H54 (cell line): ENCODE results near the gene CADPS.

ENCODE experiments used
- DNase-seq: peaks from one replicate; pipeline ENCODE4 v3.0.0; 2011; ENCODE audit warnings: low spot score, mixed read lengths; ENCODE audit not compliant: insufficient read length
- FAIRE-seq: peaks from 3 replicates; lab custom pipeline; 2011; peaks lifted over from hg19 to GRCh38; lab: Jason Lieb, UNC
- POLR2A ChIP-seq: IDR thresholded peaks from 2 replicates; pipeline ENCODE4 v1.6.1; 2011; ENCODE audit warnings: low read depth, mild to moderate bottlenecking, low read length

CADPS gene

GRCh38 chr3:62503516-62503915, 371.7 kb downstream of the CADPS start:
- DNase-seq, result no peak
- no peak for TF ChIP-seq POLR2A
- no peak for FAIRE-seq

DNA sequence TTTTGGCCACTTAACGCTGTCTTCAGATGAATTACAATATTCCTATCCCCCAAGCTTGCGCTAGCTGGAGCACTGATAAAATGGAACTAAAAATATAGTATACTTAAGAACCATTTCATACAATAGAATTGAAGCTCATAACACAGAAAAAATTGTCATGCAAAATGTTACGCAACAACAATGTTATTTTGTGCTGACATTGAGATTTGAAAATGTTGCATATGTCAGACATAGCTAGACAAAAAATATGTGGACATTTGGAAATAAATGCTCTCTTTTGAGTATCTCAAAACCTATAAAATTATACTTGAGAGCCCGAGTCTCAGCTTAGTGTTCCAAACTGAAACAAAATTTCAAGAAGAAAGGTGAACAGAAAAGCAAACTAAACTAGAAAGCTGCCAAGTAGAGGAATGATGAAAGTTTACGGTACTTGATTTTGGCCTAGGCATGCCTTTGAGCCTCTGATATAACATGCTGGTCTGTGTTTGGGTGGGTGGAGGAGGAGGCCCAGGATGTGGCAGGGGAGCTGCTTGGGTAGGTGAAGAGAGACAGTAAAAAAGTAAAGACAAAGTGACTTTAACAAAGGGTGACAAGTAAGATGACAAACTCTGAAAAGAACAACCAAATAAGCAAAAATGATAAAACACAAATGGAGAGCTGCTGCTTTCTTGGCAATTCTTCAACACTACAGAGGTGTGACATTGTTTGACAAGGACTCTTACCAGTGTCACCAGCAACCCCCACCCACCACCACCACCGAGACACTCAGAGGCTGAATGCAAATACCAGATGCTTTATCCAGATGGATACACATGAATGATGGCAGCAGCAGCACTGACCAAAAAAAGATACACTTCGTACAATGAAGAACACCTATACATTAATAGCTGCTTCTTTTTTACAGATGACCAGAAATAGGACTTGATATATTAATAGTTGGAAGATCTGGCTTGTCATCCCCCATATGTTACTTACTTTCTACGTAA, 372.6 kb downstream of the CADPS start:
- no peak for TF ChIP-seq POLR2A
- DNase-seq, result no peak

DNA sequence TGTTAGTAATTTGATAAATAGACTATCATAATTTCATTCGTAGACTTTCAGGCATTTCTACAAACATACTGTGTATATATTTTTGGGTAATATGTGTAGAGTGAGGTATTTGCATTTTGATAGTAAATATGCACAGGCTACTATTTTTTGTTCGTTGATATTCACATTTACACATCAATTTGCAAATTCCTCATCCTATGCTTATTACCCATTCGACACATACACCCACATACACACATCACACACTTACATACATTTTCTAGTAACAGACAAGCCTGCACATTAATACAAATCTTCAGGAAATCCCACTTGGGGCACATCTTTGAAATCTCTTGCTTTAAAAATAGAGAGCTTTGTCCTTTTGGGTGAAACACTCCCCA, 373.9 kb downstream of the CADPS start:
- no peak for TF ChIP-seq POLR2A
- DNase-seq, result no peak
- no peak for FAIRE-seq

More for the DNA sequence above, 372.6 kb downstream of the CADPS start:
- FAIRE-seq, result no peak

DNA sequence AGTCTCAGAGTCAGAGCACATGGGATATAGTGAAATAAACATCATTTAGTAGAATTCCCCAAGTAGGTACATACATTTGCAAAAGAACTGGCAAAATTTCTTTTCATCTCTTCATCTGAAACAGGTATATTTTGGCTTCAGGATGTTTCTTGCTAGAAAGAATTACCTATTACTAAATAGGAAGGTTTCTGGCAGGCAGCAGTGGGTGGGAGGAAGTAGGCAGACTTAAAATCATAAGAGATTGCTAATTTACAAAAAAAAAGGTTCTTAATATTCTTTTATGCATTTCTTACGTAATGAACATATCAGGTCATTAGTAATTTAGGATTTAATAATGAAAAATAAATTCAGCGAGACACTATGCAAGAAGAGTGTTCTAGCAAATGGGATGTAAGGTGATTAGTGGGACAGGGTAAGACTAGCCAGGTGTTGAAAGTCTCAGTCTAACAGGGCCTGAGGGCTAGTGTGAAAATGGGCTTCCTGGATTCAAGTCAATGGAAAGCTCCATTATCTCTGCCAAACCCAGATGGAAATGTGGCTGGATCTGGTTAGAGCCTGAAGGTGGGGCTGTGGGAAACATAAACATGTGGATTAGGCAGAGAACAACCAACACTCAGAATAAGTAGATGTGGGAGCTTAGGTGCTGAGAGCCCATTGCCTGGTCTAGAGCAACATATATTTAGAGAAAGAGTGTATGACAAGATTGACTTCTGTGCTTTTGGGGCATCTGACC, 374.5 kb downstream of the CADPS start:
- FAIRE-seq, result no peak
- DNase-seq, result no peak
- no peak for TF ChIP-seq POLR2A

DNA sequence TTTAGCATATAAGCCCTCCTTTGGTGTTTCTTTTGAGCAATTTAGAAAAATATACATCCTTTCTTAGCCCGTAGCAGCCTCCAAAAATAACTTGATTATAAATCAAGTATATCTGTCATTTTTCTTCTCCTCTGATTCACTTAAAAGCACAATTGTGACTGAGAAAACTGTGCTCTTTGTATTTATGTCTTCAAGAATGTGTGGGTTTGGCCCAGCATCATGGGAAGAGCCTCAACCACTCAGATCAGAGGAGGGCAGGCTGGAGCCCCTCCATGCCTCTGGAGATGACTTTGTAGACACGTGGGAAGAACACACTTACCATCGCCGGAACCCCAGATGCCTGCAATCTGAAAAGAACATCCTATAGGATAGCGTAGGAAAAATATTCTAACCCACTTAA, 378.1 kb downstream of the CADPS start:
- FAIRE-seq (no peak), DNase-seq (no peak)
- no peak for TF ChIP-seq POLR2A

DNA sequence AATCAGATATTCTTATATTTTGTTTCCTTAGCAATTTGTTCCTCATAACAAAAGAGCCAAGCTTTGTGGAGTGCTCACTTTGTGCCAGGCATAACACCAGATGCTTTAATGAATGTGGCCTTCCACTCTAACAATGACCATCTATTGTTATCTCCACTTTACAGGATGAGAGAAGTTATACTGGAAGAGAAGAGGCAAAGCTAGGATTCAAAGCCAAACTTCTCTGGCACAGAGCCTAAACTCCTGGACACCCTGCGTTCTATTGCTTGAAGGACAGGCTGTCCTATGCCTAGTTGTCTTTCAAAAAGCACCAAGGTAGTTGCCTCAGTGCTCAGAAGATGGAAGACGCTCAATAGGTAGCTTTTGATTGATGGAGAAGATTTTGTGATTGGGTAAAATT, 378.7 kb downstream of the CADPS start:
- FAIRE-seq (no peak), DNase-seq (no peak)
- TF ChIP-seq POLR2A, result no peak

DNA sequence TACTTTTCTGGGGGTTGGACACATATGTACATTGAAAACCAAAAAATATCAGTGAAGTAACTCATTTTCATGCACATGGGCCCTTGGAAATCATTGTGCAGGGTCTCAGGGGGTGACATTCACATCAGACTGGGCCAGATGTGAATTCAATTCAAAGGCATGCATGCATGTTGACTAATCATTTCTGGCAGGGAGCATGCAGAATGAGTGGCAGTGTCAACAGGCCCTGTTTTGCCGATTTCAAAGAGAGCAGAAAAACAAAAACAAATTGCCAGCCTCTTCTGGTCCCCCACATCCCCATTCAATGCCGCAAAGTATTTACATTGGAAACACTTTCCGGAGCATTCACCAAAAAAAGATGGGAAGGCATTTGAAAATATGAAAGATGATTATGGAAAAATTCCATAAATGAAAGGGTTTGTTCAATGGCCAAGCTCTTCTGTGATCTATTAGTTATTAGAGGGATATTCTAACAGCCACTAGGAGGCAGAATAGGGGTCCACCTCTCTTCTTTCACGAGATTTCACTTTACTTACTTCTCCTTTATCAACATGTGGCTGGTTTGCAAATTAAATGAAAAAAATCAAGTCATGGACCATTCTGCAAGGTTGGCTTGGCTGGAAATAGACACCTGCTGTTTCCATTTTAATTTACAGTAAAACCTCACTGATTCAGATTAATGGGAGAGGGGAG, 382.0 kb downstream of the CADPS start:
- TF ChIP-seq POLR2A, result no peak
- FAIRE-seq (no peak), DNase-seq (no peak)

DNA sequence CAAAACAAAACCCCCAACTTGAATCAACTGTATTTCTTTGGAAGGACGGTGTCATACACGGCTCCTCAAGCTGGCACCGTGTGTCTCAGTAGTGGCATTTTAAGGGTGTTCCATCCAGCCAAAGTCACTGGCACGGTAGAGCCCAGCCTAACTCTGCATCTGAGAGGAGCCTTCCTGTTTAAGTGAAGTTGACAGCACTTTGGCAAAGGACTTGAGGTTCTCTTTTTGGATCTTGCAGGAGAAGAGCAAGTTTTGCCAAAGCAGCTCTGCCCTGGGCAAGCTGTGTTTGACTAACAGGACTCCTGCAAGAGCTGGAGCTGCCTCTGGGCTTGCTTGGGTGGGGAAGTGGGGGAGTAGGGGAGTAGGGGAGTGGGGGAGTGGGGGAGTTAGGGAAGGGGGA, 392.3 kb downstream of the CADPS start:
- TF ChIP-seq POLR2A, result no peak
- DNase-seq, result no peak
- FAIRE-seq, result no peak

- FAIRE-seq, result no peak
- no peak for DNase-seq
- TF ChIP-seq POLR2A, result no peak
Measured at GRCh38 chr3:62481962-62482361, 393.3 kb downstream of the CADPS start.

DNA sequence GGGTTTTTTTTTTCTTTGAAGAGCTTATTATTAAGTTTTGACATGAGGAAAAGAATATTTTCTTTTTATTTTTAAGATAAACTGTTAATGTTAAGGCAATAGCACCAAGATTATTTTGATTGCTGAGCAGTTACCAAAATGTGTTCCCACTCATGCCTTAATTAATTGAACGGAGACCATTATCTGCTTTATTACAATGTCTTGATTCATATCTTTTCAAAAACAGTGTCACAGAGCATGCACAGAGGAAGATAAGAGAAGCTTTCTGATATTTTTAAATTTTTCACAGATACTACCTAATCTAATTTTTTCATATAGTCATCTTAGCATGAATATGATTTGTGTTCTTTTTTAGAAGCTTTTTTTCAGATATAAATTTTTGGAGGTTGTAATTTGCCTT, 395.2 kb downstream of the CADPS start:
- FAIRE-seq, result no peak
- DNase-seq, result no peak
- TF ChIP-seq POLR2A, result no peak

- no peak for TF ChIP-seq POLR2A
- no peak for FAIRE-seq
- DNase-seq, result no peak
Measured at GRCh38 chr3:62479326-62479725, 395.9 kb downstream of the CADPS start.

- TF ChIP-seq POLR2A, result no peak
Measured at GRCh38 chr3:62475306-62475705, 399.9 kb downstream of the CADPS start.

GRCh38 chr3:62467966-62468722, 407.1 kb downstream of the CADPS start:
- no peak for DNase-seq
- no peak for FAIRE-seq
- no peak for TF ChIP-seq POLR2A

More at GRCh38 chr3:62475306-62475705, 399.9 kb downstream of the CADPS start:
- FAIRE-seq (no peak), DNase-seq (no peak)
